Stimulated activated CD4-positive, alpha-beta T cell treated with anti-CD3 and anti-CD28 coated beads, Interleukin-1b, Interleukin-23, amount 100 ng/mL, for 4 hours (primary cell): ENCODE data around the gene BBS12.
A peak's percentile ranks its signal among the peaks of the same experiment; 100 is the strongest.

ENCODE experiments used
- DNase-seq, 2 donors: peaks; one replicate each; pipeline ENCODE4 v3.0.0-alpha.2; 2020; ENCODE audit warnings: low read depth in 2 of 2

BBS12 gene

DNA sequence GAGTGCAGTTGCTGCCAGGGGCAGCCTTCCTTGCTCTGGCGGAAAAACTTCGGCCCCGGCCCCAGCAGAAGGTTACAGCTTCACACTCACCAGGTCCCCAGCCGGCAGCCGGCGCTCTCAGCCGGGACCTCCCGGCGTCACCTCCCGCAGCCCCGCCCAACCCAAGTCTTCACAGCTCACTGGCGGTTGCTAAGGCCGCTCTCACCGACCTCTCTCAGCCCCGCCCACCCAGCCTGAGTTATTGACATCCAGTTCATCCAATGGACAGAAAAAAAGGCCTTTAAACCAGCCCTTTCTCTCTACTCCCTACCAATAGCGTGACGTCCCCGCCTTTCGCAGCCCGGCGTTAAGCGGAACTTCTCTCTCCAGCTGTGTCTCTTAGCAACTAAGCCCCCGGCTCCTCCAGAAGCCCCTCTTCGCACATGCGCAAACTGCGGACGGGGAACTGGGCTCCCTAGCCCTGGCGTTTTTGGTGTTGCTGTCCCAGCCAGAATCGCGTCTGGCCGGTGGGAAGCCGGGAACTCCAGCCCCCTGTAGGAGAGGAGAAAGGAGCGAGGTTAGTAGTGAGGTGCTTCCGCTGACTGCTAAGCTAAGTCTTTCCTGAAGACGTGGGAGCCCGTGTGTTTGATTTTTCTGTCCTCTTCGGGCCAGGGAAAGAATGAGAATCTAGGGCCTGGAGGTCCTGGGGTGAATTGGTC lies at the start of gene BBS12:
TSS of gene BBS12 (plus strand) at position 376 of the 698 bp plus-strand sequence. CDS start 9,189 bp downstream, outside the sequence.
- DNase-seq = peak; percentile 93 to 99

DNA sequence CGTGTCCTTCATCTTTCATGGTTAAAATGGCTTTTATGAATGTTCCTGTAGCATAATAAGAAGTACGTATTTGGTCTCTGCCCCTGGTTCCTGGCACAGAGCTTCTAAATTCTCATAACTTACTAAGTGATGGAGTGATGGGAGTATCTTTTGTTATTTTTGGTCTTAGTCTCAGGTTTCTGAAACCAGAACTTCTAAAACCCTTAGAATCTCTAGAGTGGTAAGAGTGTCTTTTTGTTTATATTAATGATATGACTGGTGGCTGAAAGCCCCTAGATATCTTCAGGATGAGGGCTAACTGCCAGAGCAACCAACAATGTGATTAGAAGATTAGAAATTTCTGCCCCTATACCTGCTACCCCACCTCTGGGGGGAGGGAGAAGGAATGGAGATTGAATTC lies 45.8 kb upstream of the BBS12 start:
- no peak for DNase-seq

DNA sequence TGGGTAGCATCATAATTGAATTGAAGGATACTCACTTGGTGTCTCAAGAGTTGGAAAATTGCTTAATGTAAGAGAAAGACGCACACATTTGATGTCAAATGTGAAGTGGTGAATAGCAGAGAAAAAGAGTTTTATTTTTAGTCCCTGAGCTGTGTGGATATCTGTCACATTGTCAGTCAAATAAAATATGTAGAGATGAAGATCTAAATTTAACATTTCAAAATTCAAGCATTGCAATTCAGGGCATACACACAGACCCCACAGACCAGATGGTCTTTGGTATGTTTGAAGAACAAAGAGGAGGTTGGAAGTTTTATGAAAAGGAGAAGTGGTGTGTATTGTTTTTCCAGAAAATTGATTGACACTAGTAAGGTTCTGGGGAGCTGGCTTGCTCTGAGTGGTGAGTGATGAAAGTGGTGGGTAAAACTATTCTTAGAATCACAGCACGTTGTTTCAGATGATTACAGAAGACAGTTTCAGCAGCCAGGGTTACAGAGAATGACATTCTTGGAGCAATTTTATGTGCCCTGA lies 44.9 kb upstream of the BBS12 start:
- DNase-seq = no peak

DNA sequence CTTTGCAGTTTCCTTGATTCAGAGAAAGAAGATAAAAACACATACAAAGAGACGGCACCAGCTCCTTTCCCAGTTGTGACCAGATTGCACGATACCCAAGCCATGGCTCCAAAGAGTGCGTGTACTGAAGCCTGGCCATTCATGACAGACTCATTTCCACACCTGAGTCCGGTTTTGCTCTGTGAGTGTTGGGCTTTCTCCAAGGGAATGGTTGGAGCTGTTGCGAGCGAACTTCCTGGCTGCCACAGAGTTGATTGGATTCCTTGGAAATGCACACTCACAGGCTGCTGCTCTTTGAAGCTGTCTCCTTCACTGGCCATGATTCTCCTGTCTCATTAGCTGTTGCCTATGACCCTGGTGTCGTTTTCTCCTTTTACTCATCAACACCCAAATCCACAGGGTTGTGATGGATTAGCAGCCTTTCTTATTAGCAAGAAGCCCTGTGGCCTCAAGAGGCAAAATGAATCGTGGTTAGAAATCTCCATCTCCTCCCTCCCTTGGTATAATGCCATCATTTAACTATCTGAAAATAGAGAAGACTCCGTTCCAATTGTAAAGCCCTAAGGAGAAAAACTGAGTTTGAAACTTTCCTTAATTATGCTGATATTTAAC lies 43.9 kb upstream of the BBS12 start:
- no peak for DNase-seq

DNA sequence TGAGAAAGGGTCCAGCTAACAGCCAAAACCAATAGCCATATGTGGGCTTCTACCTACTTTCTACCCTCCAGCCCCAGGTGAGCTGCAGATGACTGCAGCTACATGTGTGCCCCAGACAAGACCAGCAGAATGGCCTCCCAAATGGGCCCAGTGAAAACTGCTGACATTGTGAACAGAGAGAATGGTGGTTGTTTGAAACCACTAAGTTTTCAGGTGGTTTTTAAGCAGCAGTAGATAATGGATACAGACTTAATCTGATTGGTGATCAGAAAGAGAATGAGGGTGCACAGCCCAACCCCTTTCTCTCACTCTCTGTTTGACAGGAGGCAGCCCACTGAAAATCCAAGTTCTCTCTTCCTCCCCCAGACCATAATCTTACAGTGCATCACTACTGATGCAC lies 42.5 kb upstream of the BBS12 start:
- DNase-seq = no peak

DNA sequence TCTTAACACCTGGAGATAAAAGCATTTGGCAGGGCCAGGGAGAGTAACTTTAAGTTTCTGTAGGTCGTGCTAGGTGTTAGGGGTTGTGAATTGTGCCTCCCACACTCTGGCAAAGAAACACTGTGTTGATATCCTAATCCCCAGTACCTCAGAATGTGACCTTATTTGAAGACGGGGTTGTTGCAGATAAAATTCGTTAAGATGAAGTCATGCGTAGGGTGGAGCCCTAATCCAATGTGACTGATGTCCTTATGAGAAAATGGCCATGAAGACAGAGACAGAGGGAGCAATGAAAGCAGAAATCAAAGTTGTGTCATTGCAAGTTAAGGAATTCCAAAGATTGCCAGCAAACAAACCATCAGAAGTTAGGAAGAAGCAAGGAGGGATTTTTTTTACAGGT lies 40.5 kb upstream of the BBS12 start:
- DNase-seq = no peak

DNA sequence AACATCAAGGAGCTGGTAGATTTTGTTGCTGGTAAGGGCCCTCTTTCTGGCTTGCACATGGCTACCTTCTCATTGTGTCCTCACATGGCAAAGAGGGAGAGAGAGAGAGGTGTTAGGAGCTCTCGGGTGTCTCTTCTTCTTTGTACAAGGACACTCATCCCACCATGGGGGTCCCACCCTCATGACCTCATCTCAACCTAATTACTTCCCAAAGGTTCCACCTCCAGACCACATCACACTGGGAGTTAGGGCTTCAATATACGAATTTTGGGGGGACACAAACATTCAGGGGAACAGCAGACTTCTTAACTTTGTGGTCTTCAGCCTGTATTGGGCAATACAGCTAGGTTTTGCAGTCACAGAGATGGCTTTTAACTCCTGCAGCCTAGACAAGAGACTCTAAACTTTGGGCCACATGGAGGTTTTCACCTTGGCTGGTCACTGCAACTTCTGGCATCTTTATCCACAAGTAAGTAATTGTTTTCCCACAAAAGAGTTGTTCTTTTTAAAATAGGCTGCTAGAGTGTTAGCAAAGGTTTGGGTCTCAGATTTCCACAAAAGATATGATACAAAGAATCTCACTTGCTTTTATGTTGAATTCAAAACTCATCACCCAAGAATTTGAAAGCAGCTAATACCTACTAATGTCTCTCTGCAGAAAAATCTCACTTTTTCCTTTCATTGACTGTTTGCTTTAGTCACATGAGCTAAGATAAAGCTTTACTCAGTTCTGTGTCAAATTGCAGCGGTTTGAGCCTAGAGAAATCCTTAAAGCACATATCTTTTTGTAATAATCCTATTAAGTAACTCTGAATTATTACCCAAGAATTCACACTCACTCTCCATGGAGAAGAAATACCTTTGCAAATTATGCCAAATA lies 39.6 kb upstream of the BBS12 start:
- no peak for DNase-seq

DNA sequence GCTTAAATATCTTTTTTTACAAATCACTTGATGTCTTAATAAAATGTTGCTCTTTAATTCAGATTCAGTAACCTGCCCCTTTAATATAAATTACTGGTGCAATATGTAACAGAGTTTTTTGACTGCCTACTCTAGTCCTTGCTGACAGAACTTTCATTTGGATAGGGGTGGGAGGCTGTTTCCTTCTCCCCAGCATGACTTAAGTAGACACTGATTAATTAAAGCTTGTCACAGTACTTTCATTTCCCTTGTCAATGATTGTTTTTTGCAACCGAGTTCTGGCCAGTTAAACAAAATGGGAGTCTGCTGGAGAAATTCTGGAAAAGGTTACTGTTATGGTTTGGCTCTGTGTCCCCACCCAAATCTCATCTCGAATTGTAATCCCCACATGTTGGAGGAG lies 37.3 kb upstream of the BBS12 start:
- DNase-seq = no peak

DNA sequence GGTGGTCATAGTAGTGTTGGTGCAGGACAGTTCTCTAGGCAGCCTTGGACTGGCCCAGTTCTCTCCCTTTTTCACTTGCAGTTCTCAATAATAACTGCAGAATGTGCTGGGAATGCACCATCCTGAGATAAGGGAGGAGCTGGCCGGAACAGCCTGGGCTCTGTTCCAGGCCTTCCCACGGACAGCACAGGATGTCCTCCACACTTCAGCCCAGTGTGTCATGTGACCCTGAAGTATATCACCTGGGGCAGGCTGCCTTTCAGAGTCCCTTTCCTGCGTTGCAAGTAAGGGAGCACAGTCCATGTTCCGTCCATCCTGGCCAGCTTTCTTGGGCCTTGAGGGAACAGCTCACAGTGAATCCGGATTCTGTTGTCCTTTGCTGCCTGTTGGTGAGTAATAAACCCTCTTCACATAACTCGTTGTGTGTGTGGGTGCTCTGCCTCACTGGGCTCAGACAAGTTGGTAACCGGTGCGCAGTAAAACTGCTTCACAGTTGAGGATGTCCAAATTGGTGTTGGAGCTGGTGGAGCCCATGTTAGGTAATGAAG lies 32.3 kb upstream of the BBS12 start:
- DNase-seq = no peak

DNA sequence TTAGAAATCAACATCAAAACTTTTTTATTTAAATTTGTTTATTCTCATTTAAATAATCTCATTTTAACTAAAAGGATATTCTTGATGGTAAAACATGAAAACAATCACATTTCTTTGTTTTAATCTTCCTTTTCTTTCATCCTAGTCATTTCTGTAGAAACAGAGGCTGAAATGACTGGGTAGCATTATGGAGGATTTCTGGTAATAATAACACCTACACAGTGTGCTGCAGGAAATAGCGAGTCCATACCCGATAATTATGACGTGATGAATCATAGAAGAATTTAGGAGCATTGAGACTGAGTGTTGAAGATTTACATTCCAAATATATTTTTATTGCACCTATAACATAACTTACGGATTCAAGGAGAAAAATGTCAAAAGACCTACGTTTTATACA lies 31.4 kb upstream of the BBS12 start:
- no peak for DNase-seq

DNA sequence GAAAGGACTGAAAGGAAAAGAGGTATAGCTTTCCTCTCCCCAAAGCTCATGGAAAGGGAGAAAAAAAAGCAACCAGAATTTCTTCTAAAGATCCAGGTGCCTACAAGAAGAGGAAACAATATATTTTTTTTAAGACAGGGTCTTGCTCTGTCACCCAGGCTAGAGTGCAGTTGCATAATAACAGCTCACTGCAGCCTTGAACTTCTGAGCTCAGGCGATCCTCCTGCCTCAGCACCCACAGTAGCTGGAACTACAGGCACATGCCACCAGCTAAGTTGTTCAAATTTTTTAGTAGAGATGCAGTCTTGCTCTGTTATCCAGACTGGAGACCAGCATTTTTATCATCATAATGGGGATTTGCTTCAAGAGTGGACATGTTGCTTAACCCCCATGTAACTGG lies 30.5 kb upstream of the BBS12 start:
- DNase-seq = no peak

DNA sequence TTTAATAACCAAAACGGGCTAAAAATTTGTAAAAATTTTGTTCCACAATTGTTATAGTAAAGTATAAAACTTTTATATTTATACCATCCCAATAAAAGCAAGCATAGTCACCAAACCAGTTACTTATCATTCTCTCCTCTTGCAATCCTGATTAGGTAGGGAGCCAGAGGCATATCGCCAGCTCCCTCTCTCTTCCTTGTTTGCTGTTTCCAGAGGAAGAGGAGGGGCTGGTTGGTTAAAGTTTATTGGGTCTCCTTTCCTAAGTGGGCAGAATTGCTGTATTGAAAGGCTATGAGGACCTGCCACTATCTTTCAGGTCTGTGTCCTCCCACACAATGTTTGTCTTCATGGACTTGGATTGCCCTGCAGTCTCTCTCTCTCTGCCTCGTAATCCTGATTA lies 29.6 kb upstream of the BBS12 start:
- no peak for DNase-seq

DNA sequence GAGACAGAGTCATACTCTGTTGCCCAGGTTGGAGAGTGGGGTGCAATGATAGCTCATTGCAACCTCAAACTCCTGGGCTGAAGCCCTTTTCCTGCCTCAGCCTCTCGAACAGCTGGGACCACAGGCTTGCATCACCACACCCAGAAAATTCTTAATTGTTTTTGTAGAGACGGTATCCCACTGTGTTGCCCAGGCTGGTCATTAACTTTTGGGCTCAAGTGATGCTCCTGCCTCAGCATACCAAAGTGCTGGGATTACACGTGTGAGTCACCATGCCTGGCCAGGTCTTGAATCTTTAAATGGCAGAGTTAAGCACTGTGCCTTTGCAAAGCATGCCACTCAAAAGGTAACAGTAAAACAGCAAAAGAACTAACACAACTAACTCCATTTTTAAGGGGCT lies 28.6 kb upstream of the BBS12 start:
- DNase-seq = no peak

DNA sequence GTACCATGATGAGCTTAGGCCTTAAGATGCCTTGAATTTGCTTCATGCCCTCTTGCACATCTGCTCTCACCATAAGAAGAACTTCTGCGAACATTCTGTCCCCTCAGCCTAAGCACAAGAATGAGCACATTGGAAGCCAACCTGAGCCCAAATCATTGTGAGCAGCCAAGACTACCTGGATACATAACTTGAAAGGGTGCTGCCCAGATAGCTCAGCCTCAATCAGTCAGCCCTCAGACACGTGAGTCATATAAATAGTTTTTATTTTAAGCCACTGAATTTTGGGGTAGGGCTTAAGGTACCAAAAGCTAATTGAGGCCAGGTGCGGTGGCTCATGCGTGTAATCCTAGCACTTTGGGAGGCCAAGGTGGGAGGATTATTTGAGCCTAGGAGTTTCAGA lies 27.5 kb upstream of the BBS12 start:
- no peak for DNase-seq

DNA sequence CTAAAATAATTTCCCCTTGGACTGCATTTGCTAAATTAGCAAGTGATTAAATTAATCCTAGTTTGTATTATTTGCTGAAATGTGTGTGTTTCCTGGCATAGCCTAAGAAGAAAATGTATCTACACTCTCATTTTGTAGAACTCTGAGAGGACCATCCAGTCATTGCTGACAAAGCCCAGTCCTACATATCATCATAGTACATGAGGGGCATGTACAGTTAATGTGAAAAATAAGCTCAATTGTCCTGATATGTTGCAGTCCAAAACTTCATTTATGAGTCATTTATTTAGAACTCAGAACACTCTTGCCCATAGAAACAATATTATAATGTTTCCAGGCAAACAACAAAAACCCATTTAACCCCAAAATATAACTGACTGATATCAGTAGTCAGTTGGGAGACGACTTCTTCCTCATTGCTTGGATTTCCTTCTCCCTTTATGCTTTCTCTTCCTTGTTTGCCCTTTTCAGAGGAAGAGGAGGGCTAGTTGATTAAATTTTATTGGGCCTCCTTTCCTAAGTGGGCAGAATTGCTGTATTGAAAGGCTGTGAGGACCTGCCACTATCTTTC lies 26.9 kb upstream of the BBS12 start:
- no peak for DNase-seq

DNA sequence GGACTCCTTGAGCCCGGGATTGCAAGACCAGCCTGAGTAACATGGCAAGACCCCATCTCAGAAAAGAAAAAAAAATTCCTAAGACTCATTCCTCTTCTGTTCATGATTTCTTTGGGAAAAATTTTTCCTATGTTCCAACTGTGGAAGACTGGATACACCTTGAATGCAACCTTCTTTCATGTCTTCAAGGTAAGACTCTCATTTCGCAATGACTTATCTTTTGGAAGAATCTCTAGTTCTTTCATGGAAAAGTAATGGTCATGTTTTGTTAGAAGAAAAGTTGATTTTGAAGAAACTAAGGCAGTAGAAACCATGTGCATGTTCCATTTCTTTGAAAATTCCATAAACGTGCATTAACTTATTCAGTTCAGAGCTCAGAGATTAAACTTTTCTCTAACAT lies 26.0 kb upstream of the BBS12 start:
- DNase-seq = no peak

DNA sequence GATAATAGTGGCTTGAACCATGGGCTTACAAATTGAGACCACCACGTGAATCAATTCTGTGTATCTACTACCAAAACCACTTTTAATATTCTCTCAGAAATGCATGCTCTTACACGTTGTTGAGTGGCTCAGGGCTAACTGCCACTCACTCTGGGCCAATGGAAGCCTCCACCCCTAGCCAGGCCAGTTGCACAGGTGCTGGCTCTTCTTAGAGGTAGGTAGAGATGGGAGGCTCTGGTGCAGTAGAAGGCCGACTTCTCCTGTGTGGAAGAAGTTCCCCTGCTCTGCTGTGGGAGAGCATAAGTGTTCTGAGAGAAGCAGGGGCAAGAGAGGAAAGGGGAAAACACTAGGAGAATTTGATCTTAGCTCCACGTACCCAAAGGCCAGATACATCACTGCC lies 25.0 kb upstream of the BBS12 start:
- no peak for DNase-seq

DNA sequence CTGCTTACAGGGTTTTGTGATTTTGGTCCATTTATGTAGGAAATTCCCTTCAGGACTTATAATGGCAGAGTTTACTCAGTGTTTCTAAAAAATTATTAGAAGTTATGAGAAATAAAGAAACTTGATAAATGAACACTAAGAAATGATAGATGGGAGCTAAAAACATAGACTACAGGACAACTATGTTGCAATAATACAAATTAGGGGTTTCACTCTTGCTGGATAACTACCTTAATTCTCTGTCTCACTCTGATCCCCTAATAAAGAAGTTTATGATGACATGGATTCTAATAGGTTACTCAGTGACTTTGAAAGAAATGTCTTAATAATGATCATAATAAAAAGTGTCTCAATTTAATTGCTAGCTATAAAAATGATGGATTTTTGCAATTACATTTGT lies 23.3 kb upstream of the BBS12 start:
- no peak for DNase-seq

DNA sequence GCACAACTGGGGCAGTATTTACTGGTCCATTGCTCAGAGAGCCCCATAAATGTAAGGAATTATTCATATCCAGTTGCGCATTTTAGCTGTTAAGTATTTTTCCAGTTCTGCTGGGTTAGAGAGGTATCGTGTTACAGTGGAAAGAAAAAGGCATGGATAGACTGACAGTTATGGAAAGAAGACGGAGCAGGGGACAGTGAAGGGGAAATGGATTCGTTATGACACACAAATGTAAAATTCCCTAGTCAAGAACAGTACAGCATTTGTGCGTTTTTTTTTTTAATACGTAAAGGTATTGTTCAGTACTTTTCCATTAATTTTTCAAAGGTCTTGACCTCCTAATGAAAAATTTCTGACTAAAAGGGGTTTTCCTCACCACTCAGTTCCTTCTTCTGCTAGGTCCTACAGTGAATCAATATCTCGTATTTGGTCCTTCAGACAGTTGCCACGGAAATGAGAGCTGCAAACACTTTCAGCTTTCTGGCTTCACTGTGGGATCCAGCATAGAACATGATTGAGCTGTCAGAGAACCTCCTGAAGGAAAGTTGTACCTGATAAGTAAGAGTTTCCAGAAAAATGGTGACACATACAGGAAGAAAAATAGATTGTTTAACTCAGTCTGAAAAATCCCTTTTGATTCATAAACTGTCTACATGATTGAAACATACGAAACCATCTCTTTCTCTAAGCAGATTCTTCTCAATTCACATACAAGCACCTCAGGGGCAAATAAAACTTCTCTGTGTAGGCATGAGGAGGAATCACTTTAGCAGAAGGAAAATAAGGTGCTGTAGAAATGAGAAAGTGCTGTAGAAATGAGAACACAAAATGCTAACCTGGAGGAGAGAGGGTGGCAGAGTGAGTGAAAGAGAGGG lies 21.8 kb upstream of the BBS12 start:
- DNase-seq = no peak

DNA sequence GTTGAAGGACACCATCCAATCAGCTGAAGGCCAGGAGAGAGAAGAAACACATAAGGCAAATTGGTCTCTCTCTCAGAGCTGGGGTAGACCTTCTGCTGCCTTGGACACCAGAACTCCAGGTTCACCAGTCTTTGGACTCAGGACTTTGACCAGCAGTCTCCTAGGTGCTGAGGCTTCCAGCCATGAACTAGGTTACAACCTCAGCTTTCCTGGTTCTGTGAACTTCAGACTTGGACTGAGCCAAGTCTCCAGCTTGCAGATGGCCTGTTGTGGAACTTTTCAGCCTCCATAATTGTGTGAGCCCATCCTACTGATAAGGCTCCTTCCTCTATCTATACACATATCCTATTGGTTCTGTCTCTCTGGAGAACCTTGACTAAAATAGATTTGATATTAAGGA lies 20.6 kb upstream of the BBS12 start:
- DNase-seq = no peak

DNA sequence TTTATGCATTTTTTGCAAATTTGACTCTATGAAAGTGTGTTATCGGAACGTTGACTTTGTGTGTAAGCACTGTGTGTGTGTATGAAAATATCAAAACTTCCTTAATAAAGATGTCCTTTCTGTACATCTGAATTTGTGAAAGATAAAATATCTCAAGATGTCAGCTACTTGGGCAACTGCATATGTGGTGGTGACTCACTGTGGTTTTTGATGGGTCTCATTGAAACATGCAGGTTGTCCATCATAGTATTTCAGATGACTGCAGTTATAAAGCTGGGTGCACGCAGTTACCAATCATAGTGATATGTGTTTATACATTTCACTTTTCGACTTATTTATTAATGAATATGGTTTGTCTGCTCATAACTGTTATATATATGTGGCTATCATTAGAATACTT lies 19.7 kb upstream of the BBS12 start:
- DNase-seq = no peak
